Suprapubic skin (tissue), 4 donors: Measurements from ENCODE around the gene ADAMTS17. TPM values are rescaled to one million over a fixed set of nuclear protein-coding genes. Genes with fewer than 3 reads are reported as not detected.

Source experiments
- DNase-seq, 2 donors: peaks; one replicate each; pipeline ENCODE4 v3.0.0-alpha.2; 2019; ENCODE audit warnings: low spot score in 2 of 2
- H3K27ac ChIP-seq: fragments of 200-600 bp; sonication (generic); one replicate; pipeline ENCODE4 v1.5.1; 2019
- H3K27me3 ChIP-seq: fragments of 200-600 bp; sonication (generic); one replicate; pipeline ENCODE4 v1.5.1; 2019
- H3K36me3 ChIP-seq: fragments of 200-600 bp; sonication (generic); one replicate; pipeline ENCODE4 v1.5.1; 2019
- H3K4me1 ChIP-seq: fragments of 200-600 bp; sonication (generic); one replicate; pipeline ENCODE4 v1.5.1; 2019
- H3K4me3 ChIP-seq: fragments of 200-600 bp; sonication (generic); one replicate; pipeline ENCODE4 v1.5.1; 2019; ENCODE audit warnings: mild to moderate bottlenecking
- H3K9me3 ChIP-seq: fragments of 200-600 bp; sonication (generic); one replicate; pipeline ENCODE4 v1.5.1; 2019
- EP300 ChIP-seq: sonication (generic); formaldehyde crosslinking; IDR thresholded peaks from one replicate; pipeline ENCODE4 v1.6.1; 2017; ENCODE audit warnings: antibody characterized with exemption
- POLR2A ChIP-seq, 2 donors: fragments of 450-650 bp; IDR thresholded peaks; one replicate each; pipeline ENCODE4 v1.6.1; 2017; ENCODE audit warnings: antibody characterized with exemption in 2 of 2, mild to moderate bottlenecking in 2 of 2, moderate library complexity in 2 of 2
- POLR2AphosphoS5 ChIP-seq, 3 donors: sonication (generic); formaldehyde crosslinking; IDR thresholded peaks; one replicate each; pipeline ENCODE4 v1.6.1; 2017; ENCODE audit warnings: antibody characterized with exemption in 3 of 3
- WGBS: methylation state at CpG from one replicate; pipeline ENCODE4 v1.1.5; 2018; 5-methylcytosine and 5-hydroxymethylcytosine counted together
- total RNA-seq, 4 donors: library from RNA; depleted of rRNA; stranded (reverse); fragments of >200 nt; gene quantifications; one replicate each; pipeline ENCODE4 v1.1.0, GENCODE V29; 2016
- TF ChIP-seq, protein P1 (sequence below), 2 donors: fragments of 200-600 bp in 1 of 2; fragments of 450-650 bp in 1 of 2; sonication (generic) in 1 of 2; IDR thresholded peaks; one replicate each; pipeline ENCODE4 v1.5.1; 2016 to 2019; ENCODE audit warnings: antibody characterized with exemption in 2 of 2, mild to moderate bottlenecking in 1 of 2, moderate library complexity in 1 of 2

ADAMTS17 gene
- total RNA-seq, 4 donors from 2014 or later, result 4.2 to 12.3 (median 6.3) TPM

GRCh38 chr15:100163961-100164360 is 177.8 kb downstream of the ADAMTS17 start:
- Histone ChIP-seq H3K9me3 (no peaks in the 10 kb centered on the region), H3K4me1 (no peaks in the 10 kb centered on the region), H3K4me3 (no peak overlapping the region), H3K27ac (no peak overlapping the region), H3K36me3 (no peaks in the 10 kb centered on the region), H3K27me3 (no peaks in the 10 kb centered on the region)
- no peak for DNase-seq
- TF ChIP-seq EP300, result no peak
- TF ChIP-seq, protein P1, sequence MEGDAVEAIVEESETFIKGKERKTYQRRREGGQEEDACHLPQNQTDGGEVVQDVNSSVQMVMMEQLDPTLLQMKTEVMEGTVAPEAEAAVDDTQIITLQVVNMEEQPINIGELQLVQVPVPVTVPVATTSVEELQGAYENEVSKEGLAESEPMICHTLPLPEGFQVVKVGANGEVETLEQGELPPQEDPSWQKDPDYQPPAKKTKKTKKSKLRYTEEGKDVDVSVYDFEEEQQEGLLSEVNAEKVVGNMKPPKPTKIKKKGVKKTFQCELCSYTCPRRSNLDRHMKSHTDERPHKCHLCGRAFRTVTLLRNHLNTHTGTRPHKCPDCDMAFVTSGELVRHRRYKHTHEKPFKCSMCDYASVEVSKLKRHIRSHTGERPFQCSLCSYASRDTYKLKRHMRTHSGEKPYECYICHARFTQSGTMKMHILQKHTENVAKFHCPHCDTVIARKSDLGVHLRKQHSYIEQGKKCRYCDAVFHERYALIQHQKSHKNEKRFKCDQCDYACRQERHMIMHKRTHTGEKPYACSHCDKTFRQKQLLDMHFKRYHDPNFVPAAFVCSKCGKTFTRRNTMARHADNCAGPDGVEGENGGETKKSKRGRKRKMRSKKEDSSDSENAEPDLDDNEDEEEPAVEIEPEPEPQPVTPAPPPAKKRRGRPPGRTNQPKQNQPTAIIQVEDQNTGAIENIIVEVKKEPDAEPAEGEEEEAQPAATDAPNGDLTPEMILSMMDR (IDR thresholded peaks at IDR 0.05), result no peak
- WGBS, result 100% methylated on average over 3 of the region's 3 CpGs

- no peaks in the 10 kb centered on the region for H3K27me3 ChIP-seq
- H3K36me3 ChIP-seq, result no peaks in the 10 kb centered on the region
- no peak for DNase-seq
- H3K4me3 ChIP-seq, result no peak overlapping the region
- 88% methylated on average over 11 of the region's 11 CpGs for WGBS
- H3K27ac ChIP-seq, result no peak overlapping the region
- H3K9me3 ChIP-seq, result no peaks in the 10 kb centered on the region
- H3K4me1 ChIP-seq, result no peaks in the 10 kb centered on the region
- TF ChIP-seq POLR2A (IDR thresholded peaks at IDR 0.05), result no peak
Observed at GRCh38 chr15:100160953-100161352, 180.8 kb downstream of the ADAMTS17 start.

- no peaks in the 10 kb centered on the region for H3K27me3 ChIP-seq
- TF ChIP-seq POLR2AphosphoS5 (IDR thresholded peaks at IDR 0.05) (no peak), EP300 (no peak), POLR2A (IDR thresholded peaks at IDR 0.05) (no peak)
- TF ChIP-seq, protein P1 (IDR thresholded peaks at IDR 0.05), result no peak
- H3K36me3 ChIP-seq, result no peaks in the 10 kb centered on the region
- DNase-seq, result no peak
- no peak overlapping the region for H3K4me3 ChIP-seq
- no peaks in the 10 kb centered on the region for H3K4me1 ChIP-seq
- WGBS, result 67% methylated on average over 2 of the region's 2 CpGs
- no peak overlapping the region for H3K27ac ChIP-seq
- no peaks in the 10 kb centered on the region for H3K9me3 ChIP-seq
Observed at GRCh38 chr15:100159436-100159835, 182.3 kb downstream of the ADAMTS17 start.

GRCh38 chr15:100158356-100158755 is 183.4 kb downstream of the ADAMTS17 start:
- Histone ChIP-seq H3K27me3 (no peaks in the 10 kb centered on the region), H3K4me3 (no peak overlapping the region), H3K4me1 (no peaks in the 10 kb centered on the region), H3K9me3 (no peaks in the 10 kb centered on the region), H3K27ac (no peak overlapping the region), H3K36me3 (no peaks in the 10 kb centered on the region)
- WGBS, result 79% methylated on average over 4 of the region's 4 CpGs
- TF ChIP-seq POLR2A (IDR thresholded peaks at IDR 0.05) (no peak), EP300 (no peak), POLR2AphosphoS5 (IDR thresholded peaks at IDR 0.05) (no peak)
- TF ChIP-seq, protein P1 (IDR thresholded peaks at IDR 0.05), result no peak
- DNase-seq, result no peak

DNA sequence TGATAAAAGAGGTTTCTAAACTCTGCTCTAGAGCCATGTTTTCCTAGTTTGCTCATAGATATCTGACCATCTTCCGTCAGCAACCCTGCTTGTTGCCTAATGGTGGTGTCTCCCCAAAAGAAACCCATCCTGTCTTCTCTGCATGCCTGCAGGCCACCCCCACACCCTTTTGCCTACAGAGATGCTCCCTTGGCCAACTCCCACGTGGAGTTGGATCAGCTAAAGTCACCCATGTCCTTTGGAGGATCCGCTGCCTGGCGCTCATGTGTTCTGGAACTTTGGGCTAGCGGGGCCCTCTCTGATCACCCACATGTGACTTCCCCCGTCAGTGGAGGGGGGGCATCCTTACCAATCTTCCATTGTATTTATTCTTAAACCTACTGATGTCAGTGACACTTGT is 185.6 kb downstream of the ADAMTS17 start:
- TF ChIP-seq EP300 (no peak), POLR2AphosphoS5 (IDR thresholded peaks at IDR 0.05) (no peak), POLR2A (IDR thresholded peaks at IDR 0.05) (no peak)
- TF ChIP-seq, protein P1 (IDR thresholded peaks at IDR 0.05), result no peak
- Histone ChIP-seq H3K27me3 (no peaks in the 10 kb centered on the region), H3K36me3 (no peaks in the 10 kb centered on the region), H3K4me3 (no peak overlapping the region), H3K9me3 (no peaks in the 10 kb centered on the region), H3K4me1 (no peaks in the 10 kb centered on the region), H3K27ac (no peak overlapping the region)
- 88% methylated on average over 6 of the region's 6 CpGs for WGBS
- DNase-seq, result no peak

DNA sequence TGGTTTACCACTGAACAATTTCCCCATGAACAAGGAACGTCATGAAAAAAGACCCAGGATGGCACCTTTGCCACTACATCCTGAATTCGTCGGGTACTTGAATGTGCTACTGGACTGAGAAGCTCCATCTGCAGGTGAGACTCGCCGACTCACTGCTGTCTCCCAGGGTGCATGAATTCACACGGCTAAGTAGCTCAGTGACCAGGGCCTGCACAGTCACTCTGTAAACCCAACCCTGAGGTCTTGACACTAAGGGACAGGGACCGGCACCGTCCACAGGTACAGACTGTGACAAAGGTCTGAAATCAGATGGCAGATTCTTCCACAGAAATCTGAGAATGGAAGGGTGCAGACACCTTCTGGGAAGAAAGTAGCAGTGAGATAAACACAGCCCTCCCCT is 187.4 kb downstream of the ADAMTS17 start:
- H3K36me3 ChIP-seq, result no peaks in the 10 kb centered on the region
- no peak overlapping the region for H3K4me3 ChIP-seq
- WGBS, result 92% methylated on average over 7 of the region's 8 CpGs
- no peak for TF ChIP-seq POLR2AphosphoS5 (IDR thresholded peaks at IDR 0.05)
- TF ChIP-seq POLR2A (IDR thresholded peaks at IDR 0.05), result no peak
- TF ChIP-seq, protein P1 (IDR thresholded peaks at IDR 0.05), result no peak
- no peak for TF ChIP-seq EP300
- no peaks in the 10 kb centered on the region for H3K27me3 ChIP-seq
- no peak overlapping the region for H3K27ac ChIP-seq
- H3K9me3 ChIP-seq, result no peaks in the 10 kb centered on the region
- DNase-seq, result no peak
- no peaks in the 10 kb centered on the region for H3K4me1 ChIP-seq
